GM18867 (cell line): ENCODE results near the gene PIP4K2C.
A peak's percentile ranks its signal among the peaks of the same experiment; 100 is the strongest.

Source experiments
- ATAC-seq: cut with Tn5 transposase; IDR thresholded peaks from one replicate; pipeline ENCODE4 v1.9.1; 2021; ENCODE audit warnings: mild to moderate bottlenecking, moderate library complexity; ENCODE audit not compliant: unreplicated experiment

PIP4K2C gene

GRCh38 chr12:57620936-57621496 is 30.0 kb downstream of the PIP4K2C start:
- ATAC-seq = no peak

DNA sequence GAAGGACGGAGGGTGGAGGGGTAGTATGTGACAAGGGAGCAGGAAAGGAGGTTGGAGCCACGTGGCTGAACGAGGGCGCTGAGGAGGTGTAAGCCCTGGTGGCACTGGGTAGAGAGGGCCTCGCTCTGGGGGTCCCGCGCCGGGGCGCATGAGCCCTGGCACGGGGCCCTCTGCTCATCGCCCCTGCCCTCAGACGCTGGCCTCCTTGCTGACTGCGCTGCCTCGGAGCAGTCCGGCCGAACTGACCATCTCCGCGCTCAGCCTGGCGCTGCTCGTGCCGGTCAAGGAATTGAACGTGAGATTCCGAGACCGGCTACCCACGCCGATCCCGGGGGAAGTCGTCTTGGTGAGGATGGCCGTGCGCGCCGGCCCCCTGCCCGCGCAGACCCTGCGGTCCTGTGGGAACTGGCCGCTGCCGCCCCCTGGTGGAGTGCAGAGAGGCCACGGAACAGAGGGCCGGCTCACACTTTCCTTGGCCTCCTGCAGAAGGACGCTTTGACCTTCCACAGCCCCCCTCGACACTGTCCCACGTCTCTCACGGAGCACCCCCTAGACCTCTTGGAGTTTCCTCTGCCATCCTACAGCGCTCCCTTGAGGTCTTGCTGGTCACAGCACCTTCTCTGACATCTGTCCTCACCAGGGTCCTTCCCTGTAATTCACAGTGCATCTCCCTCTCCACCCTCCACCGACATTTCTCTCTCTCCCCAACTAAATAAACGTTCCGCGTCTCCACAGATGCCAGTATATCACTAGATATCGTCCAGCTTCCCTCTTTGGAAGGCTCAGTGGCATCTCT is 30.7 kb downstream of the PIP4K2C start:
- no peak for ATAC-seq

- no peak for ATAC-seq
These were observed 31.6 kb downstream of the PIP4K2C start for GRCh38 chr12:57622293-57623245.

DNA sequence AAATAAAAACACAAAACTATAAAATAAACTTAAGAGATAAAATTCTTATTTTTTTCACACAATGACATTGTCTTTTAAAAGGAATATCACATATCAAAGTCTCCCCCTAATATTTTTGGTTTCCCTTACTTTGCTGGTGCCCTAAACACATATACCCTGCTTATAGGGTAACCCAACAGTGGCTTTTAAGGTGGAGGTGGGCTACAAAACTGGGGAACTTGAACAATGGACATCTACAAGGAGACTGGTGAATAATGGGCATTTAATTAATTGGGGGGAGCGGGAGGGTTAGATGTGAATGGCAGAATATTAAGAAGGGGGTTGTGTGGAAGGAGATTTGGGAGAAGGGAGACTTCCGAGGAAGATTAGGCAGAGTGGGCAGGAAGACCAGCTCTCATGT is 32.4 kb downstream of the PIP4K2C start:
- ATAC-seq = no peak

DNA sequence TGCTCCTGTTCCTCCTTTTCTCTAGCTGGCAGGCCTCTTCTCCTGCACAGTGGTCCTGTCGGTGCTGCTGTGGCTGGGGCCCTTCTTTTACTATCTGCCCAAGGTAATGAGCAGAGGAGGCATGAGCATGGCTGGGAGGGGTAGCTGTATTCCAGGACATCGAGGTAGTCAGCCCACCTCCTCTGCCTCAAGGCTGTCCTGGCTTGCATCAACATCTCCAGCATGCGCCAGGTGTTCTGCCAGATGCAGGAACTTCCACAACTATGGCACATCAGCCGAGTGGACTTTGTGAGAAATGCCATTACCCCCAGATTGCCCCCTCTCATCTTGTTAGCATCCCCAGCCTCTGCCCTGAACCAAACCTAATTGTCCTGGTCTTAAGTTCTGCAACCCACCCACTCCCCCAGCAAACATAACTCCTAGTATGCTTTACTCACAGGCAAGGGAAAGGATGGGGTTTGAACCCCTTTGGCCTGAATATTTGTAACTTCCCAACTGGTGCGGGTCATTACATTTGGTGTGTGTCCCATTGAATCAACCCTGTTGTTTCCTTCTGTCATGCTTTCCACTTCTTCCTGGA is 32.9 kb downstream of the PIP4K2C start:
- ATAC-seq = no peak

GRCh38 chr12:57624441-57625220 is 33.6 kb downstream of the PIP4K2C start:
- no peak for ATAC-seq

GRCh38 chr12:57625261-57626032 is 34.5 kb downstream of the PIP4K2C start:
- no peak for ATAC-seq

- ATAC-seq = no peak
These were observed 35.3 kb downstream of the PIP4K2C start for GRCh38 chr12:57626111-57626920.

- ATAC-seq = no peak
These were observed 36.0 kb downstream of the PIP4K2C start for GRCh38 chr12:57626921-57627445.

DNA sequence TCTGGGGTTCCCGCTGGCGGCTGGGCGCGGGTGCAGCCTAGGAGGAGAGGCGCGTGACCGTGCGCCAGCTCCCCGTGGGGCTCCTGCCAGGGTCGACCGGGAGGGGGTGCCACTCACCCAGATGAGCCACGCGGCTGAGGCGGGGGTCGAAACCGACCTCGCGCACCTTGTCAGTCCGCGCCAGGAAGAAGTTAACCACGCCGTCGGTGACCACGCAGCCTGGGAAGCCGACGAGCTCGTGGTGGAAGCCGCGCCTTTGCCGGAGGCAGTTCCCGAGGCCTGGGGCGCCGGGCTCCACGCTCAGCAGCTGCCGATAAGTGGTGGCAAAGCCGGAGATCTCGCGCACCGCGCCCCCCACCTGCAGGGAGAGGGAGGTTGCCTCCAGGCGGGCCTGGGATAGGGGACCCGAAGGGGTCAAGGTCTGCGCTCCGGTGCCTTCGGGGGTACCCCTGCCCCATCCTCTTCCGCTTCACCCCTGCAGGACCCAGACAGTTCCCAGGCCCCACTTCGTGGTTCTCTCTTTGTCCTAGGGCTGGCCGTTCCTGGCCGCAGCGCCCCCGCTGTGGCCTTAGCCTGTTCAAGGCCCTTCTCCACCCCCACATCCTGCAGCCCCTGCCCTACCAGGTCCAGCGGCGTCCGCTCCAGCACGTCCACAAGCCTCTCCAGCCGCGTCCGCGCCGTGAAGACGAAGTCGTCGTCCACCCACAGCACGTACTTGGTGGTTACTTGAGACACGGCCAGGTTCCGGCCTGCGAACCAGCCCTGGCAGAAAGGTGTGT is 36.7 kb downstream of the PIP4K2C start:
- ATAC-seq = no peak

- no peak for ATAC-seq
These were observed 37.5 kb downstream of the PIP4K2C start for GRCh38 chr12:57628280-57629191.

- ATAC-seq = no peak
These were observed 39.0 kb downstream of the PIP4K2C start for GRCh38 chr12:57629897-57630471.

GRCh38 chr12:57630891-57631433 is 40.0 kb downstream of the PIP4K2C start:
- ATAC-seq = no peak

- no peak for ATAC-seq
These were observed 40.6 kb downstream of the PIP4K2C start for GRCh38 chr12:57631566-57632072.

- ATAC-seq = peak; percentile 15
These were observed 41.3 kb downstream of the PIP4K2C start for GRCh38 chr12:57632073-57632957.
